Stimulated activated CD4-positive, alpha-beta T cell treated with anti-CD3 and anti-CD28 coated beads, Interleukin-1b, Interleukin-23, amount 100 ng/mL, for 4 hours (primary cell): Measurements from ENCODE around the gene PTPRN2.
"Not testable (repeated sequence)": the region's sequence is repeated elsewhere in the genome, so short reads cannot be mapped to it uniquely, and the experiment has no call there.

ENCODE experiments used
- DNase-seq, 2 donors: peaks; one replicate each; pipeline ENCODE4 v3.0.0-alpha.2; 2020; ENCODE audit warnings: low read depth in 2 of 2

The PTPRN2 gene

GRCh38 chr7:158264881-158265742 is 322.5 kb downstream of the PTPRN2 start:
- no peak for DNase-seq

- no peak for DNase-seq
These were observed 323.5 kb downstream of the PTPRN2 start for GRCh38 chr7:158263964-158264748.

- no peak for DNase-seq
These were observed 324.3 kb downstream of the PTPRN2 start for GRCh38 chr7:158263110-158263963.

GRCh38 chr7:158262284-158263109 is 325.1 kb downstream of the PTPRN2 start:
- DNase-seq: no peak

- DNase-seq: no peak
These were observed 326.0 kb downstream of the PTPRN2 start for GRCh38 chr7:158261362-158262235.

- DNase-seq: no peak
These were observed 326.9 kb downstream of the PTPRN2 start for GRCh38 chr7:158260567-158261361.

- DNase-seq: no peak
These were observed 327.8 kb downstream of the PTPRN2 start for GRCh38 chr7:158259671-158260418.

- DNase-seq: no peak
These were observed 328.5 kb downstream of the PTPRN2 start for GRCh38 chr7:158259141-158259540.

- no peak for DNase-seq
These were observed 329.1 kb downstream of the PTPRN2 start for GRCh38 chr7:158258411-158259130.

GRCh38 chr7:158257516-158258410 is 329.9 kb downstream of the PTPRN2 start:
- no peak for DNase-seq

GRCh38 chr7:158257001-158257400 is 330.6 kb downstream of the PTPRN2 start:
- DNase-seq: no peak

GRCh38 chr7:158256091-158256816 is 331.4 kb downstream of the PTPRN2 start:
- no peak for DNase-seq

GRCh38 chr7:158255558-158255957 is 332.1 kb downstream of the PTPRN2 start:
- no peak for DNase-seq

- DNase-seq: no peak
These were observed 332.5 kb downstream of the PTPRN2 start for GRCh38 chr7:158255156-158255555.

GRCh38 chr7:158253670-158254045 is 334.0 kb downstream of the PTPRN2 start:
- not testable (repeated sequence) for DNase-seq
